Activated naive CD8-positive, alpha-beta T cell treated with anti-CD3 and anti-CD28 coated beads for 36 hours (primary cell): Measurements from ENCODE around the gene TRIOBP. TPM values are rescaled to one million over a fixed set of nuclear protein-coding genes. Genes with fewer than 3 reads are reported as not detected.
"Not testable (repeated sequence)": the region's sequence is repeated elsewhere in the genome, so short reads cannot be mapped to it uniquely, and the experiment has no call there.

Experiments
- DNase-seq: peaks from one replicate; pipeline ENCODE4 v3.0.0; 2021
- H3K27ac Mint-ChIP-seq: one replicate; pipeline ENCODE4 v1.8.0; 2022; ENCODE audit warnings: mild to moderate bottlenecking, moderate library complexity, mixed read lengths
- H3K27me3 Mint-ChIP-seq: one replicate; pipeline ENCODE4 v1.8.0; 2022; ENCODE audit warnings: mild to moderate bottlenecking, mixed read lengths
- H3K36me3 Mint-ChIP-seq: one replicate; pipeline ENCODE4 v1.8.0; 2021; ENCODE audit warnings: mild to moderate bottlenecking, mixed read lengths
- H3K4me1 Mint-ChIP-seq: one replicate; pipeline ENCODE4 v1.8.0; 2021; ENCODE audit warnings: mixed read lengths
- H3K4me3 Mint-ChIP-seq: one replicate; pipeline ENCODE4 v1.8.0; 2022; ENCODE audit warnings: mild to moderate bottlenecking, moderate library complexity, mixed read lengths
- H3K9me3 Mint-ChIP-seq: one replicate; pipeline ENCODE4 v1.8.0; 2022; ENCODE audit warnings: mixed read lengths
- total RNA-seq, 2 experiments: library from RNA; stranded (reverse); gene quantifications; one replicate each; pipeline ENCODE4 v1.2.3, GENCODE V29; 2021

Gene TRIOBP
- total RNA-seq, 2 experiments from 2014 or later: 19.7 to 20.8 TPM

GRCh38 chr22:37701141-37701786 lies 4.4 kb downstream of the TRIOBP start:
- H3K36me3 Mint-ChIP-seq: peaks cover 2% of the 10 kb centered on the region
- peaks cover 7% of the 10 kb centered on the region for H3K4me1 Mint-ChIP-seq
- H3K27ac Mint-ChIP-seq: no peak overlapping the region
- DNase-seq: no peak
- H3K4me3 Mint-ChIP-seq: no peak overlapping the region
- H3K27me3 Mint-ChIP-seq: no peaks in the 10 kb centered on the region
- H3K9me3 Mint-ChIP-seq: no peaks in the 10 kb centered on the region

GRCh38 chr22:37703906-37704305 lies 7.1 kb downstream of the TRIOBP start:
- H3K9me3 Mint-ChIP-seq: no peaks in the 10 kb centered on the region
- H3K27ac Mint-ChIP-seq: no peak overlapping the region
- no peak overlapping the region for H3K4me3 Mint-ChIP-seq
- no peak for DNase-seq
- peaks cover 2% of the 10 kb centered on the region for H3K36me3 Mint-ChIP-seq
- H3K4me1 Mint-ChIP-seq: no peaks in the 10 kb centered on the region
- H3K27me3 Mint-ChIP-seq: no peaks in the 10 kb centered on the region

- no peak for DNase-seq
- Mint-ChIP-seq H3K27ac (no peak overlapping the region), H3K4me3 (no peak overlapping the region), H3K36me3 (peaks cover 2% of the 10 kb centered on the region), H3K9me3 (no peaks in the 10 kb centered on the region), H3K4me1 (no peaks in the 10 kb centered on the region), H3K27me3 (no peaks in the 10 kb centered on the region)
Observed at GRCh38 chr22:37704645-37705044, 7.8 kb downstream of the TRIOBP start.

GRCh38 chr22:37705205-37705604 lies 8.4 kb downstream of the TRIOBP start:
- no peaks in the 10 kb centered on the region for H3K4me1 Mint-ChIP-seq
- no peak overlapping the region for H3K27ac Mint-ChIP-seq
- no peak overlapping the region for H3K4me3 Mint-ChIP-seq
- no peaks in the 10 kb centered on the region for H3K9me3 Mint-ChIP-seq
- peaks cover 2% of the 10 kb centered on the region for H3K36me3 Mint-ChIP-seq
- no peaks in the 10 kb centered on the region for H3K27me3 Mint-ChIP-seq
- no peak for DNase-seq

GRCh38 chr22:37708580-37709444 lies 12.0 kb downstream of the TRIOBP start:
- Mint-ChIP-seq H3K9me3 (no peaks in the 10 kb centered on the region), H3K27me3 (no peaks in the 10 kb centered on the region), H3K4me3 (no peak overlapping the region), H3K4me1 (no peaks in the 10 kb centered on the region), H3K36me3 (peaks cover 2% of the 10 kb centered on the region), H3K27ac (no peak overlapping the region)
- no peak for DNase-seq

GRCh38 chr22:37709445-37709765 lies 12.6 kb downstream of the TRIOBP start:
- no peaks in the 10 kb centered on the region for H3K4me1 Mint-ChIP-seq
- H3K9me3 Mint-ChIP-seq: no peaks in the 10 kb centered on the region
- DNase-seq: no peak
- peaks cover 2% of the 10 kb centered on the region for H3K36me3 Mint-ChIP-seq
- no peak overlapping the region for H3K27ac Mint-ChIP-seq
- H3K27me3 Mint-ChIP-seq: no peaks in the 10 kb centered on the region
- no peak overlapping the region for H3K4me3 Mint-ChIP-seq

- DNase-seq: no peak
- no peak overlapping the region for H3K27ac Mint-ChIP-seq
- no peaks in the 10 kb centered on the region for H3K27me3 Mint-ChIP-seq
- H3K36me3 Mint-ChIP-seq: no peaks in the 10 kb centered on the region
- H3K9me3 Mint-ChIP-seq: no peaks in the 10 kb centered on the region
- no peak overlapping the region for H3K4me3 Mint-ChIP-seq
- H3K4me1 Mint-ChIP-seq: no peaks in the 10 kb centered on the region
Observed at GRCh38 chr22:37710675-37711074, 13.8 kb downstream of the TRIOBP start.

GRCh38 chr22:37711490-37711889 lies 14.6 kb downstream of the TRIOBP start:
- no peak overlapping the region for H3K4me3 Mint-ChIP-seq
- H3K9me3 Mint-ChIP-seq: no peaks in the 10 kb centered on the region
- H3K27ac Mint-ChIP-seq: no peak overlapping the region
- no peaks in the 10 kb centered on the region for H3K4me1 Mint-ChIP-seq
- H3K27me3 Mint-ChIP-seq: no peaks in the 10 kb centered on the region
- H3K36me3 Mint-ChIP-seq: no peaks in the 10 kb centered on the region
- no peak for DNase-seq

- H3K27me3 Mint-ChIP-seq: no peaks in the 10 kb centered on the region
- H3K4me1 Mint-ChIP-seq: no peaks in the 10 kb centered on the region
- no peak overlapping the region for H3K4me3 Mint-ChIP-seq
- DNase-seq: no peak
- H3K9me3 Mint-ChIP-seq: no peaks in the 10 kb centered on the region
- H3K27ac Mint-ChIP-seq: no peak overlapping the region
- no peaks in the 10 kb centered on the region for H3K36me3 Mint-ChIP-seq
Observed at GRCh38 chr22:37713761-37714160, 16.9 kb downstream of the TRIOBP start.

GRCh38 chr22:37714634-37715033 lies 17.8 kb downstream of the TRIOBP start:
- no peak for DNase-seq
- Mint-ChIP-seq H3K4me1 (no peaks in the 10 kb centered on the region), H3K27ac (no peak overlapping the region), H3K4me3 (no peak overlapping the region), H3K9me3 (no peaks in the 10 kb centered on the region), H3K36me3 (no peaks in the 10 kb centered on the region), H3K27me3 (no peaks in the 10 kb centered on the region)

GRCh38 chr22:37715760-37716159 lies 18.9 kb downstream of the TRIOBP start:
- H3K27me3 Mint-ChIP-seq: no peaks in the 10 kb centered on the region

GRCh38 chr22:37716708-37717107 lies 19.9 kb downstream of the TRIOBP start:
- H3K9me3 Mint-ChIP-seq: no peaks in the 10 kb centered on the region
- H3K4me1 Mint-ChIP-seq: no peaks in the 10 kb centered on the region
- no peak for DNase-seq
- no peaks in the 10 kb centered on the region for H3K36me3 Mint-ChIP-seq
- no peaks in the 10 kb centered on the region for H3K27me3 Mint-ChIP-seq
- H3K4me3 Mint-ChIP-seq: no peak overlapping the region
- no peak overlapping the region for H3K27ac Mint-ChIP-seq

More at GRCh38 chr22:37715760-37716159, 18.9 kb downstream of the TRIOBP start:
- no peak for DNase-seq
- no peaks in the 10 kb centered on the region for H3K9me3 Mint-ChIP-seq
- H3K4me1 Mint-ChIP-seq: no peaks in the 10 kb centered on the region
- no peak overlapping the region for H3K27ac Mint-ChIP-seq
- H3K36me3 Mint-ChIP-seq: no peaks in the 10 kb centered on the region
- no peak overlapping the region for H3K4me3 Mint-ChIP-seq

- H3K27me3 Mint-ChIP-seq, DNase-seq, H3K4me1 Mint-ChIP-seq, H3K4me3 Mint-ChIP-seq, H3K9me3 Mint-ChIP-seq, H3K36me3 Mint-ChIP-seq, H3K27ac Mint-ChIP-seq: not testable (repeated sequence)
Observed at GRCh38 chr22:37717235-37717634, 20.4 kb downstream of the TRIOBP start.

GRCh38 chr22:37717746-37718305 lies 21.0 kb downstream of the TRIOBP start:
- H3K27me3 Mint-ChIP-seq, H3K4me3 Mint-ChIP-seq, H3K4me1 Mint-ChIP-seq, H3K36me3 Mint-ChIP-seq, H3K9me3 Mint-ChIP-seq, DNase-seq, H3K27ac Mint-ChIP-seq: not testable (repeated sequence)

GRCh38 chr22:37725551-37726240 lies 28.8 kb downstream of the TRIOBP start:
- Mint-ChIP-seq H3K9me3 (no peaks in the 10 kb centered on the region), H3K4me3 (no peak overlapping the region), H3K4me1 (peaks cover 2% of the 10 kb centered on the region), H3K27me3 (no peaks in the 10 kb centered on the region), H3K36me3 (no peaks in the 10 kb centered on the region), H3K27ac (no peak overlapping the region)
- no peak for DNase-seq
